ENCODE data around the gene ATP1A2. TPM values are rescaled to one million over a fixed set of nuclear protein-coding genes. Genes with fewer than 3 reads are reported as not detected.

ATP1A2 gene
- total RNA-seq, 1 experiment from 2014 or later, result 23.2 TPM

DNA sequence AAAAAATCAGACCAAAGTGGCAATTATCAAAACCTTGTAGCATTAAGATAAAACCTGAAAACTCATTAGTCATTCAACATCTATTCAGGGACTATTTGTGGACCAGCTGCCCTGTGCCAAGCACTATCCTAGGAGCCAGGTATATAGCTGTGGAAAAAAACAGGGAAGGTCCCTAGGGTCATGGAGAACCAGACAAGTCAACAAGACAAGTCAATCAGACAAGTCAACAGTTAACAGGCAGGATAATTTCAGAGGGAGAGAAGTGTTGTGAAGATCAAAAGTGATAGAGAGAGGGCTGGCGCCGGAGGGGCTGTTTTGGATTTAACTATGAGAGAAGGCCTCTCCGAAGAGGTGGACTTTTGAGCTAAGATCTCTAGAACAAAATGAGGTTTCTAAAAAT lies 32.6 kb downstream of the ATP1A2 start (continued):
- no peak for TF ChIP-seq ZSCAN18 (CRISPR knock-in tag; IDR thresholded peaks at IDR 0.05)
- TF ChIP-seq ZNF121 (CRISPR knock-in tag; IDR thresholded peaks at IDR 0.05), result no peak
- TF ChIP-seq, protein P1, sequence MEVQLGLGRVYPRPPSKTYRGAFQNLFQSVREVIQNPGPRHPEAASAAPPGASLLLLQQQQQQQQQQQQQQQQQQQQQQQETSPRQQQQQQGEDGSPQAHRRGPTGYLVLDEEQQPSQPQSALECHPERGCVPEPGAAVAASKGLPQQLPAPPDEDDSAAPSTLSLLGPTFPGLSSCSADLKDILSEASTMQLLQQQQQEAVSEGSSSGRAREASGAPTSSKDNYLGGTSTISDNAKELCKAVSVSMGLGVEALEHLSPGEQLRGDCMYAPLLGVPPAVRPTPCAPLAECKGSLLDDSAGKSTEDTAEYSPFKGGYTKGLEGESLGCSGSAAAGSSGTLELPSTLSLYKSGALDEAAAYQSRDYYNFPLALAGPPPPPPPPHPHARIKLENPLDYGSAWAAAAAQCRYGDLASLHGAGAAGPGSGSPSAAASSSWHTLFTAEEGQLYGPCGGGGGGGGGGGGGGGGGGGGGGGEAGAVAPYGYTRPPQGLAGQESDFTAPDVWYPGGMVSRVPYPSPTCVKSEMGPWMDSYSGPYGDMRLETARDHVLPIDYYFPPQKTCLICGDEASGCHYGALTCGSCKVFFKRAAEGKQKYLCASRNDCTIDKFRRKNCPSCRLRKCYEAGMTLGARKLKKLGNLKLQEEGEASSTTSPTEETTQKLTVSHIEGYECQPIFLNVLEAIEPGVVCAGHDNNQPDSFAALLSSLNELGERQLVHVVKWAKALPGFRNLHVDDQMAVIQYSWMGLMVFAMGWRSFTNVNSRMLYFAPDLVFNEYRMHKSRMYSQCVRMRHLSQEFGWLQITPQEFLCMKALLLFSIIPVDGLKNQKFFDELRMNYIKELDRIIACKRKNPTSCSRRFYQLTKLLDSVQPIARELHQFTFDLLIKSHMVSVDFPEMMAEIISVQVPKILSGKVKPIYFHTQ (CRISPR knock-in tag; IDR thresholded peaks at IDR 0.05), result no peak
- no peak for TF ChIP-seq ATF3 (CRISPR knock-in tag; conservative IDR thresholded peaks at IDR 0.05)
- no peak for TF ChIP-seq JAZF1 (CRISPR knock-in tag; IDR thresholded peaks at IDR 0.05)
- TF ChIP-seq MAX (CRISPR knock-in tag; IDR thresholded peaks at IDR 0.05), result no peak
- TF ChIP-seq, protein P2, sequence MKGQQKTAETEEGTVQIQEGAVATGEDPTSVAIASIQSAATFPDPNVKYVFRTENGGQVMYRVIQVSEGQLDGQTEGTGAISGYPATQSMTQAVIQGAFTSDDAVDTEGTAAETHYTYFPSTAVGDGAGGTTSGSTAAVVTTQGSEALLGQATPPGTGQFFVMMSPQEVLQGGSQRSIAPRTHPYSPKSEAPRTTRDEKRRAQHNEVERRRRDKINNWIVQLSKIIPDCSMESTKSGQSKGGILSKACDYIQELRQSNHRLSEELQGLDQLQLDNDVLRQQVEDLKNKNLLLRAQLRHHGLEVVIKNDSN (CRISPR knock-in tag; IDR thresholded peaks at IDR 0.05), result no peak
- TF ChIP-seq, protein P3, sequence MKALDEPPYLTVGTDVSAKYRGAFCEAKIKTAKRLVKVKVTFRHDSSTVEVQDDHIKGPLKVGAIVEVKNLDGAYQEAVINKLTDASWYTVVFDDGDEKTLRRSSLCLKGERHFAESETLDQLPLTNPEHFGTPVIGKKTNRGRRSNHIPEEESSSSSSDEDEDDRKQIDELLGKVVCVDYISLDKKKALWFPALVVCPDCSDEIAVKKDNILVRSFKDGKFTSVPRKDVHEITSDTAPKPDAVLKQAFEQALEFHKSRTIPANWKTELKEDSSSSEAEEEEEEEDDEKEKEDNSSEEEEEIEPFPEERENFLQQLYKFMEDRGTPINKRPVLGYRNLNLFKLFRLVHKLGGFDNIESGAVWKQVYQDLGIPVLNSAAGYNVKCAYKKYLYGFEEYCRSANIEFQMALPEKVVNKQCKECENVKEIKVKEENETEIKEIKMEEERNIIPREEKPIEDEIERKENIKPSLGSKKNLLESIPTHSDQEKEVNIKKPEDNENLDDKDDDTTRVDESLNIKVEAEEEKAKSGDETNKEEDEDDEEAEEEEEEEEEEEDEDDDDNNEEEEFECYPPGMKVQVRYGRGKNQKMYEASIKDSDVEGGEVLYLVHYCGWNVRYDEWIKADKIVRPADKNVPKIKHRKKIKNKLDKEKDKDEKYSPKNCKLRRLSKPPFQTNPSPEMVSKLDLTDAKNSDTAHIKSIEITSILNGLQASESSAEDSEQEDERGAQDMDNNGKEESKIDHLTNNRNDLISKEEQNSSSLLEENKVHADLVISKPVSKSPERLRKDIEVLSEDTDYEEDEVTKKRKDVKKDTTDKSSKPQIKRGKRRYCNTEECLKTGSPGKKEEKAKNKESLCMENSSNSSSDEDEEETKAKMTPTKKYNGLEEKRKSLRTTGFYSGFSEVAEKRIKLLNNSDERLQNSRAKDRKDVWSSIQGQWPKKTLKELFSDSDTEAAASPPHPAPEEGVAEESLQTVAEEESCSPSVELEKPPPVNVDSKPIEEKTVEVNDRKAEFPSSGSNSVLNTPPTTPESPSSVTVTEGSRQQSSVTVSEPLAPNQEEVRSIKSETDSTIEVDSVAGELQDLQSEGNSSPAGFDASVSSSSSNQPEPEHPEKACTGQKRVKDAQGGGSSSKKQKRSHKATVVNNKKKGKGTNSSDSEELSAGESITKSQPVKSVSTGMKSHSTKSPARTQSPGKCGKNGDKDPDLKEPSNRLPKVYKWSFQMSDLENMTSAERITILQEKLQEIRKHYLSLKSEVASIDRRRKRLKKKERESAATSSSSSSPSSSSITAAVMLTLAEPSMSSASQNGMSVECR (CRISPR knock-in tag; IDR thresholded peaks at IDR 0.05; ENCODE audit: borderline replicate concordance), result no peak
- no peak for TF ChIP-seq ZNF138 (CRISPR knock-in tag; conservative IDR thresholded peaks at IDR 0.05)
- TF ChIP-seq, protein P4, sequence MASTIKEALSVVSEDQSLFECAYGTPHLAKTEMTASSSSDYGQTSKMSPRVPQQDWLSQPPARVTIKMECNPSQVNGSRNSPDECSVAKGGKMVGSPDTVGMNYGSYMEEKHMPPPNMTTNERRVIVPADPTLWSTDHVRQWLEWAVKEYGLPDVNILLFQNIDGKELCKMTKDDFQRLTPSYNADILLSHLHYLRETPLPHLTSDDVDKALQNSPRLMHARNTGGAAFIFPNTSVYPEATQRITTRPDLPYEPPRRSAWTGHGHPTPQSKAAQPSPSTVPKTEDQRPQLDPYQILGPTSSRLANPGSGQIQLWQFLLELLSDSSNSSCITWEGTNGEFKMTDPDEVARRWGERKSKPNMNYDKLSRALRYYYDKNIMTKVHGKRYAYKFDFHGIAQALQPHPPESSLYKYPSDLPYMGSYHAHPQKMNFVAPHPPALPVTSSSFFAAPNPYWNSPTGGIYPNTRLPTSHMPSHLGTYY (CRISPR knock-in tag; IDR thresholded peaks at IDR 0.05), result no peak

DNA sequence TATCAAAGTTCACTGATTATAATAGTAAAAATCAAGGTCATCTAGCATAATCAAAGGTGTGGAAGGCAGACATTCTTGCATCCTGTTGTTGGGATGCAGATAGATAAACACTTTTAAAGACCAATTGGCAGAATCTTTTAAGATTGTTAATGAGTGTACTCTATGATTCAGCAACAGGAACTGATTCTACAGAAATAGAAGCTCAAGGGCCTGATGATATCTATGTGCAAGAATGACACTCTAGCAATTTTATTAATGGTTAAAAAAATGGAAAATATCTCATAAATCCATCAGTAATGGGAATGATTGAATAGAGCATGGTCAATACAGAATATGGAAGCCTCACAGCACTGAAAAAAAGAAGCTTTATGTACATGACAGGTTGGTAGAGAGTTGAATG lies 33.7 kb downstream of the ATP1A2 start:
- POLR2A ChIA-PET, result no interaction called here
- H3K36me3 Mint-ChIP-seq, result no peaks in the 10 kb centered on the region

More for the DNA sequence above, 33.7 kb downstream of the ATP1A2 start:
- CTCF ChIA-PET, result interaction anchor here (1.1 to 2.7 kb wide), 5 partner anchors 13 to 142 kb away, joined by 3 to 8 read pairs (median 7); no protein-coding TSS in a partner anchor
- Mint-ChIP-seq H3K4me1 (peaks cover 6% of the 10 kb centered on the region), H3K4me3 (no peak overlapping the region), H3K27ac (no peak overlapping the region), H3K27me3 (ENCODE audit: low read depth) (no peaks in the 10 kb centered on the region; the same call in 1 of the 2 replicates), H3K9me3 (no peaks in the 10 kb centered on the region)
- no peak for ATAC-seq
- no peak for DNase-seq (ENCODE audit: low spot score)
- TF ChIP-seq E2F5 (CRISPR knock-in tag; IDR thresholded peaks at IDR 0.05) (no peak), FOXK1 (CRISPR knock-in tag; IDR thresholded peaks at IDR 0.05) (no peak), ZNF138 (CRISPR knock-in tag; conservative IDR thresholded peaks at IDR 0.05) (no peak), KAT7 (CRISPR knock-in tag; IDR thresholded peaks at IDR 0.05; ENCODE audit: borderline replicate concordance) (no peak), CREM (CRISPR knock-in tag; IDR thresholded peaks at IDR 0.05) (no peak), ELF4 (CRISPR knock-in tag; IDR thresholded peaks at IDR 0.05; ENCODE audit: low read depth) (no peak), SP1 (CRISPR knock-in tag; conservative IDR thresholded peaks at IDR 0.05) (no peak)
- TF ChIP-seq, protein P5, sequence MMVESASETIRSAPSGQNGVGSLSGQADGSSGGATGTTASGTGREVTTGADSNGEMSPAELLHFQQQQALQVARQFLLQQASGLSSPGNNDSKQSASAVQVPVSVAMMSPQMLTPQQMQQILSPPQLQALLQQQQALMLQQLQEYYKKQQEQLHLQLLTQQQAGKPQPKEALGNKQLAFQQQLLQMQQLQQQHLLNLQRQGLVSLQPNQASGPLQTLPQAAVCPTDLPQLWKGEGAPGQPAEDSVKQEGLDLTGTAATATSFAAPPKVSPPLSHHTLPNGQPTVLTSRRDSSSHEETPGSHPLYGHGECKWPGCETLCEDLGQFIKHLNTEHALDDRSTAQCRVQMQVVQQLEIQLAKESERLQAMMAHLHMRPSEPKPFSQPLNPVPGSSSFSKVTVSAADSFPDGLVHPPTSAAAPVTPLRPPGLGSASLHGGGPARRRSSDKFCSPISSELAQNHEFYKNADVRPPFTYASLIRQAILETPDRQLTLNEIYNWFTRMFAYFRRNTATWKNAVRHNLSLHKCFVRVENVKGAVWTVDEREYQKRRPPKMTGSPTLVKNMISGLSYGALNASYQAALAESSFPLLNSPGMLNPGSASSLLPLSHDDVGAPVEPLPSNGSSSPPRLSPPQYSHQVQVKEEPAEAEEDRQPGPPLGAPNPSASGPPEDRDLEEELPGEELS (CRISPR knock-in tag; IDR thresholded peaks at IDR 0.05), result no peak
- TF ChIP-seq, protein P6, sequence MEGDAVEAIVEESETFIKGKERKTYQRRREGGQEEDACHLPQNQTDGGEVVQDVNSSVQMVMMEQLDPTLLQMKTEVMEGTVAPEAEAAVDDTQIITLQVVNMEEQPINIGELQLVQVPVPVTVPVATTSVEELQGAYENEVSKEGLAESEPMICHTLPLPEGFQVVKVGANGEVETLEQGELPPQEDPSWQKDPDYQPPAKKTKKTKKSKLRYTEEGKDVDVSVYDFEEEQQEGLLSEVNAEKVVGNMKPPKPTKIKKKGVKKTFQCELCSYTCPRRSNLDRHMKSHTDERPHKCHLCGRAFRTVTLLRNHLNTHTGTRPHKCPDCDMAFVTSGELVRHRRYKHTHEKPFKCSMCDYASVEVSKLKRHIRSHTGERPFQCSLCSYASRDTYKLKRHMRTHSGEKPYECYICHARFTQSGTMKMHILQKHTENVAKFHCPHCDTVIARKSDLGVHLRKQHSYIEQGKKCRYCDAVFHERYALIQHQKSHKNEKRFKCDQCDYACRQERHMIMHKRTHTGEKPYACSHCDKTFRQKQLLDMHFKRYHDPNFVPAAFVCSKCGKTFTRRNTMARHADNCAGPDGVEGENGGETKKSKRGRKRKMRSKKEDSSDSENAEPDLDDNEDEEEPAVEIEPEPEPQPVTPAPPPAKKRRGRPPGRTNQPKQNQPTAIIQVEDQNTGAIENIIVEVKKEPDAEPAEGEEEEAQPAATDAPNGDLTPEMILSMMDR (IDR thresholded peaks at IDR 0.05), result no peak

Data from WTC11 (cell line).